GM18858 (cell line): Measurements from ENCODE around the gene MAG.

ENCODE experiments used
- ATAC-seq: cut with Tn5 transposase; IDR thresholded peaks from one replicate; pipeline ENCODE4 v1.9.1; 2021; ENCODE audit not compliant: unreplicated experiment

MAG gene

DNA sequence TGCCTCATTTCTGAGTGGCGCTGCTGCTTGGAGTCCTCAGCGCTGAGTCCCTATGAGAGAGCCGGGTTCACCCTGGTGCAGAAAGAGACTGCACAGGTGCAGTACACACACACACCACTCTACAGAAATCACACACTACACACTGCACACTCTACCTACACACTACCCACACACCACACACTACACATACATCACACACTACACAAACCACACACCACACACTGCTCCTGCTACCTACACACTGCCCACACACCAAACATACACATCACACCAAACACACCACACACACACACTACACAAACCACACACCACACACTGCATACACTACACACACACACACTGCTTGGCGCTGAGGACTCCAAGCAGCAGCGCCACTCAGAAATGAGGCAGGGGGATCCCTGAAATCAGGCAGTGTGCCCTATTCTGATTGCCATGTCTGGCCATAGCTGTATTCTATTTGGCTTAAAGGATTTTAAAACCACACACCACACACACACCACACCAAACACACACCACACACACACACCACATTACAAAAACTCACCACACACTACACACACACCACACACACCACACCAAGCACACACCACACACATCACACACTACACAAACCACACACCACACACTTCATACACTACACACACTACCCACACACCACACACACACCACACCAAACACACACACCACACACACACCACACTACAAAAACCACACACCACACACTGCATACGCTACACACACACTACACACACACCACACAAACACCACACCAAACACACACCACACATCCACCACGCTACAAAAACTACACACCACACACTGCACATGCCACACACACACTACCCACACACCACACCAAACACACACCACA lies 4.9 kb downstream of the MAG start:
- no peak for ATAC-seq

DNA sequence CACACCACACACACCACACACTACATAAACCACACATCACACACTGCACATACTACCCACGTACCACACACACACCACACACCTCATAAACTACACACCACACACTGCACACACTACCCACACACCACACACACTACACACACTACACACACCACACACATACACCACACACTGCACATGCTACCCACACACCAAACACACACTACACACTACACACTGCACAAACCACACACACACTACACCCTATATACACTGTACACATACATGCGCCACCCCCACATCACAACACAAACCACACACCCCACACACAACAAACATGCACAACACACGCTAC lies 5.5 kb downstream of the MAG start:
- no peak for ATAC-seq

DNA sequence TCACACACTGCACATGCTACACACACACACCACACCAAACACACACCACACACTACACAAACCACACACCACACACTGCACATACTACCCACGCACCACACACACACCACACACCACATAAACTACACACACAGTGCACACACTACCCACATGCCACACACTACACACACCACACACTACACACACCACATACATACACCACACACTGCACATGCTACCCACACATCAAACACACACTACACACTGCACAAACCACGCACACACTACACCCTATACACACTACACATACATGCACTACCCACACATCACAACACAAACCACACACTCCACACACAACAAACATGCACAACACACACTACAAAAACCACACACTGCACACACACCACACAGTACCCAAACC lies 6.0 kb downstream of the MAG start:
- no peak for ATAC-seq

DNA sequence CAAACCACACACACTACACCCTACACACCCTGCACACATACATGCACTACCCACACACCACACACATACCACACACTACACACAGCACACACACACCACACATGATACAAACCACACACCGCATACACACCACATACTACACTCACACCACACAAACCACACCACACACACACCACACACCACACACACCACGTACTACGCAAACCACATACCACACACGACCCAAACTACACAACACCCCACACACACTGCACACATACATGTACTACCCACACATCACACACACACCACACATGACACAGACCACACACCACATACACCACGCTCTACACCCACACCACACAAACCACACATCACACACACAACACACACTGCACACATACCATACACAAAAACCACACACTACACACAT lies 6.6 kb downstream of the MAG start:
- no peak for ATAC-seq

DNA sequence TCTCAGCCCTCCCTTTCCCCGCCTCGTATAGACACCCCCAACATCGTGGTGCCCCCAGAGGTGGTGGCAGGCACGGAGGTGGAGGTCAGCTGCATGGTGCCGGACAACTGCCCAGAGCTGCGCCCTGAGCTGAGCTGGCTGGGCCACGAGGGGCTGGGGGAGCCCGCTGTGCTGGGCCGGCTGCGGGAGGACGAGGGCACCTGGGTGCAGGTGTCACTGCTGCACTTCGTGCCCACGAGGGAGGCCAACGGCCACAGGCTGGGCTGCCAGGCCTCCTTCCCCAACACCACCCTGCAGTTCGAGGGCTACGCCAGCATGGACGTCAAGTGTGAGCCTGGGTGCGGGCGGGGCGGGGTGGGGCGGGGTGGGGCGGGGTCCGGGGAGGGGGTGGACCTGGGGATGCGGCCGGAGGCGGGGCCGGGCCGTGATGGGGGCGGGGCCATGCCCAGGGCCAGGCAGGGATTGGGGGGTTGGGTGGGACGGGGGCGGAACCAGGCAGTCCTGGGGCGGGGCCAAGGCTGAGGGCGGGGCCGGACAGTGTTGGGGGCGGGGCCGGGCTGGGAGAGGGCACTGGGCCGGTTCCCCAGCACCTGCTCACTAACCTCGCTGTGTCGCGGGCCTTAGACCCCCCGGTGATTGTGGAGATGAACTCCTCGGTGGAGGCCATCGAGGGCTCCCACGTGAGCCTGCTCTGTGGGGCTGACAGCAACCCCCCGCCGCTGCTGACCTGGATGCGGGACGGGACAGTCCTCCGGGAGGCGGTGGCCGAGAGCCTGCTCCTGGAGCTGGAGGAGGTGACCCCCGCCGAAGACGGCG lies 7.8 kb downstream of the MAG start:
- no peak for ATAC-seq

DNA sequence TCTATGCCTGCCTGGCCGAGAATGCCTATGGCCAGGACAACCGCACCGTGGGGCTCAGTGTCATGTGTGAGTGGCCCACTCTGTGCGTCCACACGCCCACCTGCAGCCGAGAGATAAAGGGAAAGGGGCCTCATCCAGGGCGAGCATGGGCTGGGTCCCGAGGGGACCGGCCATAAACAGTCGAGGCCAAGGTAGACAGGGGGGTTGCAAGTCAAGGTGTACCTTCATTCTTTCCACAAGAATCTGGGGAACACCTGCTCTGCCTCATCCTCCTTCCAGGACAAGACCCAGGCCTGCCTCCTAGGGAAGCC lies 8.3 kb downstream of the MAG start:
- ATAC-seq = no peak

DNA sequence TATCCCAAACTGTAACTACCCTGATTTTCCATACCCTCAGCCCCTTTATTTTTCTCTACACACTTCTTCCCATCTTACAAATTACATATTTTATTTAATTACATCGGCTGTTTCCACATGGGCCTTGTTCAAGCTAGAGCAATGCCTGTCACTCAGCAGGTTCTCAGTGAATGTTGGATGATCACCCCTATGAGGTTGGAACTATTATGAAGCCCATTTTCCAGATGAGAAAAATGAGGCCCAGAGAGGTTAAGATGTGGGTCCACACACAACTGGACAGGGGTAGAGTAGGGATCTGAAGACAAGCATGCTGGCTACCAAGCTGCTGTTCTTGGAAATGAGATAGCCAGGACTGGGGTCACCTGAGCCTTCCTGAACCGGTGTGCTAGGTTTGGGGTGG lies 10.0 kb downstream of the MAG start:
- ATAC-seq = no peak

DNA sequence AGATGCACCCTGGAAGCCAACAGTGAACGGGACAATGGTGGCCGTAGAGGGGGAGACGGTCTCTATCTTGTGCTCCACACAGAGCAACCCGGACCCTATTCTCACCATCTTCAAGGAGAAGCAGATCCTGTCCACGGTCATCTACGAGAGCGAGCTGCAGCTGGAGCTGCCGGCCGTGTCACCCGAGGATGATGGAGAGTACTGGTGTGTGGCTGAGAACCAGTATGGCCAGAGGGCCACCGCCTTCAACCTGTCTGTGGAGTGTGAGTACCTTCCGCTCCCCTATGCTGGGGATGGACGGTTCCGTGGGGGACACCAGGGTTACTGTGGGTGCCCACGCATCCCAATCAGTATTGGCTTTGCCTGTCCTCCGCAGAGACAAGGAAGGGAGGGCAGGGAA lies 10.5 kb downstream of the MAG start:
- no peak for ATAC-seq

DNA sequence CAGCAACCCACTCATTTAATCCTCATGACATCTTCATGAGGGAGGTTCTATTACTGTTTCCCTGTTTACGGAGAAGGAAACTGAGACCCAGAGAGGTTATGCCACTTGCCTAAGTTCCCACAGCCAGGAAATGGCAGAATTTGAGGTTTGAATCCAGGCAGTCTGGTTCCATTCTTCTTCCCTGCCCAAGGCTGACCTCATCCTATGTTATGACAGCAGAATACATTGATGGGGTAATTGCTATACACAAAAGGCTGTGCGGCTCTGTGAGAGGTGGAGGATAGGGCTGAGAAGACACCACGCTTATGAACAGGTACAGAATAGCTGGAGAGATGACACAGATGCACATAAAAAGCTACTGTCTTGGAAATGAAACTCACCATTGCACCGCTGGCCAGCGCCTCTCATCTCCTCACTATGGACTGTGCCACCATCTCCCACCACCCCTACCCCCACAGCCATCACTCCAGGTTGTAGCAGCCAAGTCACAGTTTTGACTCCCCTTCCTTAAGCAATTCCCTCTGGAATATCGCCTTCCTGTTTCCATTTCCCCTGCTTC lies 11.5 kb downstream of the MAG start:
- ATAC-seq = no peak

DNA sequence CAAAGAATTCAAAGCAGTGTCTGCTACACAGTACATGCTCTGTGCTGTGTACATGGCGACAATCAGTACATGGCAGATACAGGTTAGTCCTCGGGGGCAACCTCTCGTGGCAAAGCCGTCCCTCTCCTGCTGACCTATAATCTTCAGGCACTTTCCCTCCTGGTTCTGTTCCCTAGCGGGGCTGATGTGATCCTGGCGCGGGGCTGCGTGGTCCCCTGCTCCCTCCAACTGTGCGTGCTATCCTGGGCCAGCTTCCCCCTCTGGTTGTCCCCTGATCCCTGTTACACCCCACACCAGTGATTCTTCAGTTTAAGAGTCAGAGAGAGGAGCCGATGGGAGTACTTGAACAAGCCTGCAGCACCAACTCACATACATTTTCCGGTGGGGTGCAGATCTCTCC lies 12.1 kb downstream of the MAG start:
- no peak for ATAC-seq

DNA sequence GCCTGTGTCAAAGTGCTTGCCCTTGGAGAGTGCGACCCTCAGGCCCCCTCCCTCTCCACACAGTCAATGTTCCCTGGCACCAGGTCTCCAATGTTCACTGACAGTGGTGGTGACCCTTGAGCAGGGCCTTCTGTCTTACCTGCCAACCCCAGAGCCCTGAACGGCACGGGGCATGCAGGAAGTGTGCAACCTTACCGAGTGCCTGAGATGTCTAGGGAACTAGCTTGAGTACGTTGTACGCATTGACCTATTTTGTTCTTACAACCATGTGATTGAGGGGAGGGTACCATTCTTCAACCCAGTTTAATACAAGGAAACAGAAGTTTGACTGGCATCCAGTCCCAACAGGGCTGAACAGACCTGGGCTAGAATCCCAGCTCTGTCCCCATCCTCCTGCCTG lies 13.2 kb downstream of the MAG start:
- no peak for ATAC-seq

DNA sequence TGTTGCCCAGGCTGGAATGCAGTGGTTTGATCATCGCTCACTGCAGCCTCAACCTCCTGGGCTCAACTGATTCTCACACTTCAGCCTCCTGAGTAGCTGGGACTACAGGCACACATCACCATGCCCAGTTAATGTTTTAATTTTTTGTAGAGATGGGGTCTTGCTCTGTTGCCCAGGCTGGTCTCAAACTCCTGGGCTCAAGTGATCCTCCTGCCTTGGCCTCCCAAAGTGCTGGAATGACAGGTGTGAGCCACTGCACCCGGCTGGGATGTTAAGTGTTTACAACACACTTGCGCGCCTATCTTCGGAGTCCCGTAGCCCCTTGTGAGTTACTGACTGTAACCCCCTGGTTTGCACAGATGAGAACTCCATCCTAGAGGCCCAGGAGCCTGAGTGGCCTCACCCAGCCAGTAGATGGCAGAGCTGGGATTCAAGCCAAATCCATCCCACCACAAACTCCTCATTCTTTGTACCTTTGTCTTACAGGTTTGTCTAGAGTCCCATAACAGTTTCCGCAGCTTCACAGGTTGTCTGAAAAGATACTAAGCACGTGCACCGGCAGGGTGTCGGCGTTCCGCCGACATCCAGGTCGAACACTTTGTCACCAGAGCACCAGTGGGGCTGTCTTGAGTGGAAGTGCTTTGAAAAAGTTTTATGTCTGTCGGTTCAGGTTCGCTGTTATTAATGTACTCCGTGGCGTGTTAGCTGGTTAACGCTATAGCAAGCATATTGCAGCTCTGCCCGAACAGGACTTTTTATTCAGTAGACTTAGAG lies 14.7 kb downstream of the MAG start:
- no peak for ATAC-seq

DNA sequence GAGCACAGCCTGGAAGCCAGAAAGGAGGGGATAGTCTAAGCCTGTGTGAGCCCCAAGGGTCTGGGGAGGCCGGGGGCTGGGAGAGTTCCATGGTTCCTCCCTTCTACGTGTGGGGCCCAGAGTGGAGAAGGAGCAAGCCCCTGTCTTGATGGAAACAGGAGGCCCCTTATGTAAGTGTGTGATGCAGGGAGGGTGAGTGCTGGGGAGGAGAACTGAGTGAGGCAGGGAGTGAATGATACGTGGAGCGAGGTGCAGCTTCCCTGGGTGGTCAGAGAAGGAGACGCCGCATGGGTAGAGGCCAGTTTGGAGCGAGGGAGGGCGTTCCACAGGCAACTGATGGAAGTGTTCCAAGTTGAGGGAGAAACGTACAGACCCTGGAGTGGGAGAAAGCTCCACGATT lies 16.0 kb downstream of the MAG start:
- ATAC-seq = no peak

DNA sequence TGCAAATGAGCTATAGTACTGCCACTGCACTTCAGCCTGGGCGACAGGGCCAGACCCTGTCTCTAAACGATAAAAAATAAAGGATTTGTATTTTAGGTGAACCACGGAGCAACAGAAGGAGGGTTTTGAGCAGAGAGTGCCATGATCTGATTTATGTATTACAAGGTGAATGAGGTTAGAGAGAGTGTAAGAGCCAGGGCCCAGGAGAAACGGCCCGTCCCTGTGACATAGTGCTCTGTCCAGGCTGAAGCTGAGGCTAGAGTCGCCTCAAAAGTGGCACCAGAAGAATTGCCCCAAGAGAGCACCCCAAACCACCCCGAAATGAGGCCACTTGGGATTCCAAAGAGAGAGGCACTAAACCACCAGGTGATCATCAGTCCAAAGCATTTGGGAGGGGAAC lies 16.9 kb downstream of the MAG start:
- ATAC-seq = no peak

DNA sequence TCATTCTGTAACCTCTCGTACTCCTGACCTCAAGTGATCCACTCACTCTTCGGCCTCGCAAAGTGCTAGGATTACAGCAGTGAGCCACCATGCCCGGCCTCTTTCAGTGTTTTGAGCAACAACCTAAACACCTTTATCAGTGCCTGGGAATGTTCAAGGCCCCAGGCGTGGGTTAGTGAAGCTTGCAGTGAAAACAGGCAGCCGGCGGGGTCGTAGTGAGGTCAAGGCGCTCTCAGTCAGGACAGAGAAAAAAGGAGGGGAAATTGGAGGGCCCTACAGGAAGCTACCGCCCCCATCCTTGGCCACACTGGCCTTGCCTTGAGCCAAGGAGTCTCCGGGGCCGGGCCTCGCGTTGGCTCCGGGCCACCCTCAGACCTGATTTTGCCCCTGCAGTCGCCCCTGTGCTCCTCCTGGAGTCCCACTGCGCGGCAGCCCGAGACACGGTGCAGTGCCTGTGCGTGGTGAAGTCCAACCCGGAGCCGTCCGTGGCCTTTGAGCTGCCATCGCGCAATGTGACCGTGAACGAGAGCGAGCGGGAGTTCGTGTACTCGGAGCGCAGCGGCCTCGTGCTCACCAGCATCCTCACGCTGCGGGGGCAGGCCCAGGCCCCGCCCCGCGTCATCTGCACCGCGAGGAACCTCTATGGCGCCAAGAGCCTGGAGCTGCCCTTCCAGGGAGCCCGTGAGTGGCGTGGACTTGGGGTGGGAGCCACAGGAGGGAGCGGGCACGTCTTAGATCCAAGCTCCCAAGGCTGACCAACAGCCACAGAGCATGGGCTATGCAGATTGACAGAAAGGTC lies 17.7 kb downstream of the MAG start:
- ATAC-seq = no peak

DNA sequence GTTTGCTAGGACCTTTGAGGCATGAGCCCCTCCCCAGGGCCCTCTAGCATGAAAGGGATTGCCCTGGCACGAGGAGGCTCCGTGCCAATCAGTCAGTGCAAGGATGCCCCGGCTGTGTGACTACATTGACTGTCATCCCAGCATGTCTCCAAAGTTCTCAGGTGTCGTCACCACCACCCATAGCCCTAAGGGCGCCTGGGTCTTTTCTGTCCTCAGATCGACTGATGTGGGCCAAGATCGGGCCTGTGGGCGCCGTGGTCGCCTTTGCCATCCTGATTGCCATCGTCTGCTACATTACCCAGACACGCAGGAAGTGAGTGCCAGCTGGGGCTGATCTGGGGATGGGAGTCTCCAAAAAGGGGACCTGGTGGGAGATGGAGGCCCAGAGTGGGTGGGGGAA lies 18.4 kb downstream of the MAG start:
- ATAC-seq = no peak

DNA sequence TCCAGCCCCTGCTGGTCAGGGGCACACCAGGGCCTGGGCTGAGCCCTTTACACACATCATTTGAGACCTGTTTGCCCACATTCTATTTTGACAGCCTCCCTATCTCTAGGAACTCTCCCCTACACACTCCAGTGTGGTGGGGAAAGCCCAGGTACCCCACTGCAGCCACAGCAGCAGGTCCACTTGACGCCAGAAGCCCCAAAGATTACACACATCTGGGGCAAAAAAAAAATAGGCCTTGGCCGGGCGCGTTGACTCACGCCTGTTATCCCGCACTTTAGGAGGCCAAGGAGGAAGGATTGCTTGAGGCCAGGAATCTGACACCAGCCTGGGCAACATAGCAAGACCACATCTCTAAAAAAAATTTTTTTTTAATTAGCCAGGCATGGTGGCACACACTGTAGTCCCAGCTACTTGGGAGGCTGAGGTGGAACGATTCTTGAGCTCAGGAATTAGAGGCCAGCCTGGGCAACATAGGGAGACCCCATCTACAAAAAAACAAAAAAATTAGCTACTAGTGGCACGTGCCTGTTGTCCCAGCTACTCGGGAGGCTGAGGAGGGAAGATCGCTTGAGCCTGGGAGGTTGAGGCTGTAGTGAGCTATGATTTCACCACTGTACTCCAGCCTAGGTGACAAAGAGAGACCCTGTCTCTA lies 19.0 kb downstream of the MAG start:
- no peak for ATAC-seq

DNA sequence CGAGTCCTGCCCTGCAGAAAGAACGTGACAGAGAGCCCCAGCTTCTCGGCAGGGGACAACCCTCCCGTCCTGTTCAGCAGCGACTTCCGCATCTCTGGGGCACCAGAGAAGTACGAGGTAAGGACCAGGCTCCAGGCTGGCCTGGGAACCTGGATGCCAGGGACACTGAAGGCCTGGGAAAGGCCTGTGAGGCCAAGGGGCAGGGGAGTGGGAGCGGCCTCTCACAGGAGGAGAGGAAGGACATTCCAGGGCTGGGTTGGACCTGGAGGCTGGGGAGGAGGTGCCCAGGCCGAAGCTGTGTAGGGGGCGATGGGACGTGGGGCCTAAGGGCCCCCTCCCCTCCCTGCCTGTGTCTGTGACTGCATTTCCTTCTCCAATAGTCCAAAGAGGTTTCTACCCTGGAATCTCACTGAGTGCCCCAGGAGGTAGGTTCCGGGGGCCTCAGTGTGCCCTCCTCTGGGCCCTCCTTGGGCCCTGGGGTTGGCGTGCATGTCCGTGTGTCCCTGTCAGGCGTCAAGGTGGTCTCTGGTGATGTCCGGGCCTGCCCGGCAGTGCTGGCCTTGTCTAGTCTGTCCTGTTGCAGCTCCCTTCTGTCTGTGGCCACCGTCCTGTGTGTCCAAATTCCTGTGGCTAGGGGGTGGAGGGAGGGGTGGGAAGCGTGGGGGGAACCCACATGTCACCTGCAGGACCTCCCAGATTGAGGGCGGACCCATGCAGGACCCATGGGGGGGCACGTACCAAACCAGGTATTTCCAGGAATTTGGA lies 20.1 kb downstream of the MAG start:
- ATAC-seq = no peak

DNA sequence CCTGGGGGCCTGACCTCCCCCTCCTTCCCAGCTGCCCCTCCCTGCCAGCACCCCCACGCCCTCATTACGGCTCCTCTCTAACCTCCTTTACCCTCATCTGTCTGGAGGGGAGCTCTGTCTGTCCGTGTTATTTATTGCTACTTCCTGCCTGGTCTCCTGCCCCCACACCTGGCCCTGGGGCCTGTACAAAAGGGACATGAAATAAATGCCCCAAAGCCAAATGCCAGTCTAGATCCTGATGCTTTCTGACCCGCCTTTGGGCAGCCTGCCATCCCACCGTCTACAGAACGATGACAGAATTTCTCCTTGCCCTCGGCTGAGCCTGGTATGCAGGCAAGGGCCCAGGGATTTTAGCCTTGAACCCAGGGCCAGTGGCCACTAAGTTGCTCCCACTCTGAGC lies 21.6 kb downstream of the MAG start:
- no peak for ATAC-seq

DNA sequence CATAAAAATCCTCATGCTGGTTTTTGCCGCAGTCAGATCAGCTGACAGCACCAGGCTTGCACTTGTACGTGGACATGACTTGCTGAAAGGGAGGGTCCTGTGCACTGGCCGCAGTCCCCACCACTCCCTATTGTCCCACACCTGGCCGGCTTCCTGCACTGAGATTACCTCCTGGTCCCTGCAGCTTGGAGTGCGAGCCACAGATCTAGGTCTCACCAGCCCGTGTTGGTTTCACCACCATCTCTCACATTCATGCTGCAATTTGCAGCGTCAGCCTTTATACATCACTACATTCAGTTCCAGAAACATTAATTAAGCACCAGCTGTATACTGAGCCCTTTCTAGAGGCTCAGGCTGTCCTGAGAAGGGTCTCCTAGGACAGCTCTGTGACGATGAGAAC lies 22.1 kb downstream of the MAG start:
- ATAC-seq = no peak
